Measurements from ENCODE around the gene USB1.

Gene USB1

GRCh38 chr16:58020628-58021521 lies 19.7 kb downstream of the USB1 start:
- peak; percentile 81 for TF ChIP-seq CTCF (IDR thresholded peaks at IDR 0.05; ENCODE audit: low read depth, low read length)

GRCh38 chr16:58021661-58022551 lies 20.7 kb downstream of the USB1 start:
- TF ChIP-seq CTCF (IDR thresholded peaks at IDR 0.05; ENCODE audit: low read depth, low read length): no peak

More at GRCh38 chr16:58020628-58021521, 19.7 kb downstream of the USB1 start:
- DNase-seq (ENCODE audit: extremely low read depth, low read depth): no peak

GRCh38 chr16:58022601-58023371 lies 21.6 kb downstream of the USB1 start:
- TF ChIP-seq CTCF (IDR thresholded peaks at IDR 0.05; ENCODE audit: low read depth, low read length): no peak
- DNase-seq (ENCODE audit: extremely low read depth, low read depth): no peak

More at GRCh38 chr16:58021661-58022551, 20.7 kb downstream of the USB1 start:
- DNase-seq (ENCODE audit: extremely low read depth, low read depth): no peak

- no peak for DNase-seq (ENCODE audit: extremely low read depth, low read depth)
- TF ChIP-seq CTCF (IDR thresholded peaks at IDR 0.05; ENCODE audit: low read depth, low read length): no peak
Measured at GRCh38 chr16:58024486-58025350, 23.5 kb downstream of the USB1 start.

GRCh38 chr16:58025351-58026138 lies 24.3 kb downstream of the USB1 start, which contains the start of gene MMP15:
TSS of gene MMP15 (plus strand) at chr16:58025754. CDS start at chr16:58026351, 597 bp downstream.
- no peak for DNase-seq (ENCODE audit: extremely low read depth, low read depth)
- TF ChIP-seq CTCF (IDR thresholded peaks at IDR 0.05; ENCODE audit: low read depth, low read length): no peak
